DND-41 (cell line): ENCODE data around the gene MMP10.
"Not testable (repeated sequence)": the region's sequence is repeated elsewhere in the genome, so short reads cannot be mapped to it uniquely, and the experiment has no call there.

Source experiments
- EZH2 ChIP-seq: IDR thresholded peaks from 3 replicates; pipeline ENCODE4 v1.6.1; 2012; ENCODE audit warnings: borderline replicate concordance, low read depth, mild to moderate bottlenecking, moderate library complexity, low read length, inconsistent platforms; ENCODE audit not compliant: severe bottlenecking
- TF ChIP-seq, protein P1 (sequence below): IDR thresholded peaks from 2 replicates; pipeline ENCODE4 v1.5.1; 2012; ENCODE audit warnings: borderline replicate concordance, low read length, moderate library complexity, mild to moderate bottlenecking; ENCODE audit not compliant: poor library complexity, severe bottlenecking; ENCODE audit errors: extremely low read depth

DNA sequence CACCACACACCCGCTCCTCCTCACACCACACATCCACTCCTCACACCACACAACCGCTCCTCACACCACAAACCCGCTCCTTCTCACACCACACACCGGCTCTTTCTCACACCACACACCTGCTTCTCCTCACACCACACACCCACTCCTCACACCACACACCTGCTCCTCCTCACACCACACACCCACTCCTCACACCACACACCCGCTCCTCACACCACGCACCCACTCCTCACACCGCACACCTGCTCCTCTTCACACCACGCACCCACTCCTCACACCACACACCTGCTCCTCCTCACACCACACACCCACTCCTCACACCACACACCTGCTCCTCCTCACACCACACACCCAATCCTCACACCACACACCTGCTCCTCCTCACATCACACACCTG, 49.5 kb downstream of the MMP10 start:
- TF ChIP-seq, protein P1, sequence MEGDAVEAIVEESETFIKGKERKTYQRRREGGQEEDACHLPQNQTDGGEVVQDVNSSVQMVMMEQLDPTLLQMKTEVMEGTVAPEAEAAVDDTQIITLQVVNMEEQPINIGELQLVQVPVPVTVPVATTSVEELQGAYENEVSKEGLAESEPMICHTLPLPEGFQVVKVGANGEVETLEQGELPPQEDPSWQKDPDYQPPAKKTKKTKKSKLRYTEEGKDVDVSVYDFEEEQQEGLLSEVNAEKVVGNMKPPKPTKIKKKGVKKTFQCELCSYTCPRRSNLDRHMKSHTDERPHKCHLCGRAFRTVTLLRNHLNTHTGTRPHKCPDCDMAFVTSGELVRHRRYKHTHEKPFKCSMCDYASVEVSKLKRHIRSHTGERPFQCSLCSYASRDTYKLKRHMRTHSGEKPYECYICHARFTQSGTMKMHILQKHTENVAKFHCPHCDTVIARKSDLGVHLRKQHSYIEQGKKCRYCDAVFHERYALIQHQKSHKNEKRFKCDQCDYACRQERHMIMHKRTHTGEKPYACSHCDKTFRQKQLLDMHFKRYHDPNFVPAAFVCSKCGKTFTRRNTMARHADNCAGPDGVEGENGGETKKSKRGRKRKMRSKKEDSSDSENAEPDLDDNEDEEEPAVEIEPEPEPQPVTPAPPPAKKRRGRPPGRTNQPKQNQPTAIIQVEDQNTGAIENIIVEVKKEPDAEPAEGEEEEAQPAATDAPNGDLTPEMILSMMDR, result not testable (repeated sequence)
- TF ChIP-seq EZH2, result not testable (repeated sequence)
